ENCODE data around the gene RPS27. TPM values are rescaled to one million over a fixed set of nuclear protein-coding genes. Genes with fewer than 3 reads are reported as not detected.

RPS27 gene
- total and polyA plus RNA-seq, 2 of the 13 experiments (the other 11 are each of a cell fraction or from before 2014, with no cell fraction given): 3,737 to 9,964 TPM

- TF ChIP-seq MTF2 (CRISPR knock-in tag; IDR thresholded peaks at IDR 0.05; ENCODE audit: borderline replicate concordance) (0 out of 2 replicates have a peak, but pooled peaks have one; percentile 53), ZNF230 (CRISPR knock-in tag; IDR thresholded peaks at IDR 0.05) (peak; percentile 87), DZIP1 (CRISPR knock-in tag; IDR thresholded peaks at IDR 0.05) (no peak), ZNF282 (IDR thresholded peaks at IDR 0.05; ENCODE audit: partially characterized antibody) (no peak), ZNF33B (CRISPR knock-in tag; IDR thresholded peaks at IDR 0.05) (no peak; the same call in 1 of the 2 replicates), ZNF274 (CRISPR knock-in tag; IDR thresholded peaks at IDR 0.05) (0 out of 2 replicates have a peak, but pooled peaks have one; percentile 34), ZNF567 (CRISPR knock-in tag; IDR thresholded peaks at IDR 0.05; ENCODE audit: borderline replicate concordance) (no peak), ZNF761 (CRISPR knock-in tag; conservative IDR thresholded peaks at IDR 0.05) (peak; percentile 91), TBP (CRISPR knock-in tag; IDR thresholded peaks at IDR 0.05) (no peak), SIX4 (CRISPR knock-in tag; IDR thresholded peaks at IDR 0.05) (peak; percentile 35; the same call in 1 of the 2 replicates), ZNF770 (CRISPR knock-in tag; IDR thresholded peaks at IDR 0.05) (no peak), FOXK1 (CRISPR knock-in tag; IDR thresholded peaks at IDR 0.05; ENCODE audit: borderline replicate concordance, low read depth) (peak; percentile 82; the same call in 1 of the 2 replicates), ZNF296 (CRISPR knock-in tag; conservative IDR thresholded peaks at IDR 0.05) (no peak), MYC (CRISPR knock-in tag; IDR thresholded peaks at IDR 0.05; ENCODE audit: borderline replicate concordance) (peak; percentile 91; the same call in 1 of the 2 replicates), GATAD2A (CRISPR knock-in tag; IDR thresholded peaks at IDR 0.05) (peak; percentile 53; the same call in 1 of the 2 replicates), ARNT (IDR thresholded peaks at IDR 0.05) (no peak), IKZF4 (CRISPR knock-in tag; IDR thresholded peaks at IDR 0.05; ENCODE audit: borderline replicate concordance, low read depth, not compliant biosample characterization) (peak; percentile 61), ISL2 (CRISPR knock-in tag; IDR thresholded peaks at IDR 0.05) (peak; percentile 49; the same call in 1 of the 2 replicates), ZFP36L2 (CRISPR knock-in tag; IDR thresholded peaks at IDR 0.05) (0 out of 2 replicates have a peak, but pooled peaks have one; percentile 72), NFRKB (IDR thresholded peaks at IDR 0.05) (no peak; the same call in 1 of the 2 replicates), ZBTB37 (CRISPR knock-in tag; IDR thresholded peaks at IDR 0.05) (no peak), IKZF1 (IDR thresholded peaks at IDR 0.05) (no peak), KLF13 (CRISPR knock-in tag; IDR thresholded peaks at IDR 0.05) (no peak), TRAFD1 (CRISPR knock-in tag; IDR thresholded peaks at IDR 0.05; ENCODE audit: borderline replicate concordance) (no peak; the same call in 1 of the 2 replicates)
Observed at GRCh38 chr1:153990468-153991150, at the start of gene RPS27 (continued).
